ENCODE results near the gene ZBTB16.

ZBTB16 gene

GRCh38 chr11:114252767-114253166 lies 193.3 kb downstream of the ZBTB16 start:
- no peak for DNase-seq

GRCh38 chr11:114253771-114254170 lies 194.3 kb downstream of the ZBTB16 start:
- DNase-seq: no peak

- no peak for DNase-seq
Measured at GRCh38 chr11:114254571-114255146, 195.1 kb downstream of the ZBTB16 start.

DNA sequence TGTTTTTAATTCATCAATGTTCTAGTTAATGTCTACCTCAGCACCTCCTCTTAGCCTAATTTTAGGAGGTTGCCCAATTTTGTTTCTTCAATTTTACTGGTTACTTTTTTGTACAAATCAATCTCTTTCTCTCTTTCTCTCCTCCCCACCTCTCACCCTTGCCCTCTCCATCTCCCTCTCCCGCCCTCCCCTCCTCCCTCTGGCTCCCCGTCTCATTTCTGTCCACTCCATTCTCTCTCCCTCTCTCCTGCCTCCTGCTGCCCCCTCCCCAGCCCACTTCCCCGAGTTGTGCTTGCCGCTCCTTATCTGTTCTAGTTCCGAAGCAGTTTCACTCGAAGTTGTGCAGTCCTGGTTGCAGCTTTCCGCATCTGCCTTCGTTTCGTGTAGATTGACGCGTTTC lies 195.8 kb downstream of the ZBTB16 start:
- DNase-seq: no peak

- DNase-seq: no peak
Measured at GRCh38 chr11:114256176-114256966, 196.9 kb downstream of the ZBTB16 start.

GRCh38 chr11:114256967-114257286 lies 197.4 kb downstream of the ZBTB16 start:
- DNase-seq: no peak

DNA sequence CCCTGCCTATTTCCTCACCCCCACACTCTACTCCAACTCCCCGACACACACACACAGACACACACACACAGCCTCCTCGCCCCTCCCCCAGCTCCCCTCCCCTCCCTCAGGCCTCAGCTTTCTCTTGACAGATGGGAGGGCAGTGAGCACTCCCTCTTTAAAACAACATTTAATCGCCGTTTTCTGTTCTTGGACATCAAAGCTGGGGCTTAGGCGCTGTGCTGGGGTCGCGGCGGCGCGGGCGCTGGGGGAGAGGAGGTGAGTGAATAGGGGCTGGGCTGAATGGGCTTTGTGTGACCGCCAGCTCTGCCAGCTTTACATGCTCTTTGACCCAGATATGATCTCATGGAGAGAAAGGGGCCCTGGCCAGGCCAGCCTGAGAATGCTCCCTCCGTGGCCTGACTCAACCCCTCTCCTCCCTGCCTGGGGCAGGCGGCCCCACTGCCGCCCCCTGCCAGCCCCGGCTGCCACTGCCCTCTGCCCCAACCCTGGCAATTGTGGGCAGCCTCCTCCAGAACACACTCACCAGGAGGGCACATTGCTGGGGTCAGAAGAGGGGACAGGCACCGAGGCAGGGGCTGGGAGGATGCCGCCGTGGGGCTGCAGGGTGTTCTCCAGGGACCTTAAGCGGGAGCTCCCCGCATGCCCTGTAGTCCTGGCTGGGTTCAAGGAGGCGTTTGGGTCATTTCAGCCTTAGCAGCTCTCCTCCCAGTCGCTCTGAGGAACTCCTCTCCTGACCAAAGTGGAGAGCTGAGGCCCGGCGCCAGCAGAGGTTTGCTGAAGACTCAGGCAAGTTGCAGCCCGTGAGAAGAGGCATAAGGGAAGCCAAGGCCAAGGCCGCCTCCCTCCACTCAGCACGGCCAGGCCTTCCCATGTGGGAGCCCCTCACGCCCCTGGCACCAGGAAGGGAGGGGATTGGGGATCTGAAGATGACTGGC lies 198.4 kb downstream of the ZBTB16 start:
- no peak for DNase-seq

DNA sequence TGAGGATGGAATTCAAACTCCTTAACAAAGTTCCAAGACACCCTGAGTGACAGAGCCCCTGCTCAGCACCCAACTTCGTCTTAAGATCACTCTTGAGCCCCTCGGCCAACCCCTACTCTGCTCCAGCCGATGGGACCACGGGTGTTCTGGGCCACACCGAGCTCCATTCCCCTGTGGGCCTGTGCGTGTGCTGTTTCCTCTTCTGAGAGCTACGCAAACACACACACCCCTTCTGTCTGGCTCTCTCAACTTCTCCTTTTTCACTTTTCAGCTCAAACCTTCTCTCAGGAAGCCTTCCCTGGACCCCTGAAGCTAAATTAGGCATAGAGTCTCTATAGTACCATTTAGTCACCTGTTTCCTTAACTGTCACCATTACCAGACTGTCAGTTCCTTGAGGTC lies 199.2 kb downstream of the ZBTB16 start:
- DNase-seq: peak; percentile 55

DNA sequence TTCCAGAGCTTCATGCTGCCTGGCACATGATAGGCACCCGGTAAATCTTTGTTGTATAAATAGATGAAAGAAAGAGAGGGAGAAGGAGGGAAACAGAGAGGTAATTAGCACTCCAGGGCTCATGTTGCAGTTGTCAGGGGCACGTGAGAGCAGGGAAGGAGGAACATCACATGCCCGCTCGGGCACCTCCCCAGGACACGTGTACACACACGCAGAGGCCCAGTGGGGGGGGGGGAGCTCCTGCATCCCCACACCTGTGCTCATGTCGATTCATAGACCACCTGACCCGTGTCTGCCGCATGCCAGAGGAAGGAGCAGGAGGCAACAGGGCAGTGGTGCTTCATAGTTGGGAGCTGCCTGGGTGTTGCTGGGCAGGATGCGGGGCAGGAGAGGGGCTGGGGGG lies 199.6 kb downstream of the ZBTB16 start:
- DNase-seq: no peak

DNA sequence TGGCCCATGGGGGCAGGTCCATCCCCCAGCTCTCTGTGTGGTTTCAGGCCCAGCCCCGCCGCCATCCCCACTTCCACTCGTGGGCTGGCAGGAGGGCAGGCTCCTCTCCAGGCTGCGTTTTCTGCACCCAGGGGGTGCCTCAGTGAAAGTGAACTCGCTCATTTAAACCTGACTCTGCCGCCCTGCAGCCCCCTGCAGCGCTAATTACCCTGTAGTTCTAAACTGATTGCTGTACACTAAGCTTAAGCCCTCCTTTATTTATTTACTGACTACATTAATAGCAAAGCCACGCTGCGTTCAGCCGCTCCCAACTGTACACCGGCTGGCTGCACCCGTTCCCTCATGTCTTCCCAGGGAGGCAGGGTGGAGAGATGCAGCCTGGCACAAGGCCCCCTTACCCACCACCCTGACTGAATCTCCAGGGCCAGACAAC lies 200.1 kb downstream of the ZBTB16 start:
- DNase-seq: no peak

- peak; percentile 20 for DNase-seq
Measured at GRCh38 chr11:114260077-114260476, 200.6 kb downstream of the ZBTB16 start.

DNA sequence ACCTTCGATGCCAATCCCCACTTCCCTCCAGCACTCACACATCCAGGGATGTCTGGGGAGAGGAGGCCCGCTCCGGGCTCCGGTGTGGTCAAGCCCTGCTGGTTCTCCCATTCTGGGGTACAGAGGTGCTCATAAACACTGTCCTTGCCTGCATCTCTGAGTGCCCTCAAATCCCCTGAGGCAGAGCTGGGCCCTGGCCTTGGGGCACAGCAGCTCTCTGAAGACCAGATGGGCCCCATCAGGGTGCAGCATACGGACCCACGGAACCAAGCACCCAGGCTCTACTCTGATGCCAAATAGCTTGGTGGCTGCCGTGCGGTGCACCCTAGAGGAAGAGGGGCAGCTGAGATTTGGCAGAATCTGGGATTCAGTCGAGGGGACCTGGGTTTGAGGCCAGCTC lies 201.0 kb downstream of the ZBTB16 start:
- DNase-seq: no peak

DNA sequence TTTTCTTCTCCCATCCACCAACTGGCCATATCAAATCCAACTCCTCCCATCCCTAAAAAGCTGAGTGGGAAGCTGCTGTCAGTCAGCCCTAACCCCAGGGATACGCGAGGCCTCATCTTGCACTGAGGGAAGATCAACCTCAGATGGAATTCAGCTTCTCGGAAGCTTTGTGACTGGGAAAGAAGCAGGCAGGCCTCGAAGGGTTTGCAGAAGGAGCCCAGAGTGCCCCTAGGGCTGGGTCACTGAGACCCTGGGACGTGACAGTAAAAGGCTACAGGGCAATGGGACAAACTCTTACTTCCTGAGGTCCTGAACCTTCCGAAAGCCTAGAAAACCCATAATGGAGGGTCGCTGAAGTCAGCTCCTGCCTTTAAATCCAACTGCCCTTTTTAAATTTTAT lies 202.3 kb downstream of the ZBTB16 start:
- DNase-seq: no peak

- DNase-seq: peak; percentile 17
Measured at GRCh38 chr11:114262681-114263512, 203.4 kb downstream of the ZBTB16 start.

GRCh38 chr11:114263513-114264170 lies 204.1 kb downstream of the ZBTB16 start:
- no peak for DNase-seq

- DNase-seq: no peak
Measured at GRCh38 chr11:114264381-114264780, 204.9 kb downstream of the ZBTB16 start.

GRCh38 chr11:114265122-114265878 lies 205.8 kb downstream of the ZBTB16 start:
- DNase-seq: no peak

DNA sequence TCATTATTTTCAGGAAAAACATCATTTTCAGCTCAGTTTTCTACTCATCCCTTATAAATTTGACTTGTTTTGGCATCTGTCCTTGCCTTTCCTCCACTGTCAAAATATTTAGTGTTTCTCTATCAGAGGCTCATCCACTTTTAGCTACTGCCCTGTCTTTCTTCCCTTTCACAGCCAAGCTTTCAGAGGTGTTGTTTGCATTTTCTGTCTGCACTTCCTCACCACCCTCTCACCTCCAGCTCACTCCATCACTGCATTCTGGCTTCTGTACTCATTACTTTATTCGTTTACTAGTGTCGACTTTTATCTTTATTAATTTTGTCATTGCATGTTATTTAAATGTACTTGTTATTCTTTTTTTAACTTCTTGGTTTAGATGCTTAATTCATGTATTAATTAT lies 210.0 kb downstream of the ZBTB16 start:
- no peak for DNase-seq

DNA sequence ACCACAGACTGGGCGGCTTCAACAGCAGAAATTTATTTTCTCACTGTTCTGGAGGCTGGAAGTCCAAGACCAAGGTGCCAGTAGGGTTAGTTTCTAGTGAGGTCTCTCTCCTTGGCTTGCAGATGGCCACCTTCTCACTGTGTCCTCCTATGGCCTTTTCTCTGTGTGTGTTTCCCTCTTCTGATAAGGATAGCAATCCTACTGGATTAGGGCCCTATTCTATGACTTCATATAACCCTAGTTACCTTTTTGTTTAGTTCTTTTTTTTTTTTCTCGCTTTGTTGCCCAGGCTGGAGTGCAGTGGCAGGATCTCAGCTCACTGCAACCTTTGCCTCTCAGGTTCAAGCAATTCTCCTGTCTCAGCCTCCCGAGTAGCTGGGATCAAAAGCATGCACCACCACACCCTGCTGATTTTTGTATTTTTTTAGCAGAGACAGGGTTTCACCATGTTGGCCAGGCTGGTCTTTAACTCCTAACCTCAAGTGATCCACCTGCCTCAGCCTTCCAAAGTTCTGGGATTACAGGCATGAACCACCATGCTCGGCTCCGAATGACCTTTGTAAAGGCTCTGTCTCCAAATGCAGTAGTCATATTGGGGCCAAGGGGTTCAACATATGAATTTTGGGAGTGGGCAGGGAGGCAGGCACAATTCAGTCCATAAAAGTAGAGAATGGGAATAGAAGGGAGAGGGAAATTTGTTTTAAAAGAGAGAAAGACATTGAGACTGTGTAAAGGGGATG lies 211.2 kb downstream of the ZBTB16 start:
- DNase-seq: no peak

DNA sequence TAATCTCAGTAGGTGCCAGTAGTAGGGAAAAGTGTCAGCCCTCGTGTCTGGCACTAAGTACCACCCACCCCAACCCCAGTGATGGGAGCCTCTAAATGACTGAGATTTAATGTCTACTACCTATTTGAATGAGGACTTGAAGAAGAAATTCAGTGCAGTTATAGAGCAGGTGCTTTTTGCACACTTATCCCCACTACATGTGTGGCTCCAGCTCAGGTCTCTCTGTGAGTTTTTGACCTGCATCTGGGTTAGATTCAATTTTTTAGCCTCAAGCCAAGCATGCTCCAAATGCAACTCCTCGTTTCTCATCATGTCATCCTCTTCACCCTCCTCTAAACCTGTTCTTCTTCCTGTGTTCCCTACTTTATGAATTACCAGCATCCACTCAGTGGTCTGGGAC lies 211.8 kb downstream of the ZBTB16 start:
- DNase-seq: no peak

DNA sequence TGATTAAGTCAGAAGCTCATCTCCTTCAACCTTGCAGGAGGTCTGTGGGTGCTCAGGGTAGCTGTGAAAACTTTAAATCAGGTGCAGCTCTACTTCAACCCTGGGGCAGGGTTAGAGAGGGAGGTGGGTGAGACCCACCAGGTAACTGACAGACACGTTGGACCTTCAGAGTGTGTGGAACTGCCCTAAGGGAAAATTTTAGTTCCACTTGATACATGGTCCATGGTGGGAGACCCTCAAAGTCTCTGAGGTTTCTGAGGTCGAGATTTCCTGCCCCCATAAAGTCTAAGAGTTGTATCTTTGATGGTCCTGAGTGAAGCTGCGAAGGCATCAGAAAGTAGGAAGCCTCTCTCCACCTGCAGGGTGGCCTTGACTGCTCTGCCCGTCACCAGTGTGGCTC lies 212.8 kb downstream of the ZBTB16 start:
- DNase-seq: no peak

Measured in MV-4-11 (cell line).